Activated naive CD8-positive, alpha-beta T cell treated with anti-CD3 and anti-CD28 coated beads, Interleukin-2, amount 50 U/mL, for 24 hours (primary cell): ENCODE data around the gene LRRC37A.
"Not testable (repeated sequence)": the region's sequence is repeated elsewhere in the genome, so short reads cannot be mapped to it uniquely, and the experiment has no call there.

Source experiments
- ATAC-seq: fragments of 150-1000 bp; cut with Tn5 transposase; one replicate; pipeline ENCODE4 v1.10.0; 2021
- DNase-seq: peaks from one replicate; pipeline ENCODE4 v3.0.0; 2021
- H3K27ac Mint-ChIP-seq: one replicate; pipeline ENCODE4 v1.8.0; 2021; ENCODE audit warnings: mild to moderate bottlenecking, mixed read lengths
- H3K27me3 Mint-ChIP-seq: one replicate; pipeline ENCODE4 v1.8.0; 2021; ENCODE audit warnings: mixed read lengths
- H3K36me3 Mint-ChIP-seq: one replicate; pipeline ENCODE4 v1.8.0; 2021; ENCODE audit warnings: low read depth, mixed read lengths
- H3K4me1 Mint-ChIP-seq: one replicate; pipeline ENCODE4 v1.8.0; 2021; ENCODE audit warnings: mixed read lengths
- H3K4me3 Mint-ChIP-seq: one replicate; pipeline ENCODE4 v1.8.0; 2021; ENCODE audit warnings: mild to moderate bottlenecking, moderate library complexity, mixed read lengths
- H3K9me3 Mint-ChIP-seq: one replicate; pipeline ENCODE4 v1.8.0; 2021; ENCODE audit warnings: mixed read lengths

LRRC37A gene

DNA sequence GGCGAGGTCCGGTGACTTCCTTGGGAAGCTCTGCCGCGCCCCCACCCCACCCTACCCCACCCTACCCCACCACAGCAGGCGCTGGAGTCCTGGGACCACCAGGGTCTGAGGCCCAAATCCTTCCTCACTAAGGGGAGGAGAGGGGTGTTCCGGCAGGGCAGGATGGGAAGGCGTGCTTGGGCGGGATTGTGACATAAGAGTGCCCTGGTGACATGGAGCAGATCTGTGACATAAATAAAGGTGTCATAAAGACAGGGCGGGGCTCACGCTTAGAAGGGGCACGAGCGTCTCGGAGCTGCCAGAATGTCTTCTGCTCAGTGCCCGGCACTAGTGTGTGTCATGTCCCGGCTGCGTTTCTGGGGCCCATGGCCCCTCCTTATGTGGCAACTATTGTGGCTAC, at the start of gene LRRC37A:
Gene LRRC37A, plus strand, starts transcription at position 301 of the 400 bp plus-strand sequence. Its CDS starts 3 bp downstream, at position 304.
- peaks cover 12% of the 10 kb centered on the region for H3K4me1 Mint-ChIP-seq
- not testable (repeated sequence) for H3K4me3 Mint-ChIP-seq, H3K27me3 Mint-ChIP-seq, H3K36me3 Mint-ChIP-seq, DNase-seq, ATAC-seq, H3K27ac Mint-ChIP-seq, H3K9me3 Mint-ChIP-seq

DNA sequence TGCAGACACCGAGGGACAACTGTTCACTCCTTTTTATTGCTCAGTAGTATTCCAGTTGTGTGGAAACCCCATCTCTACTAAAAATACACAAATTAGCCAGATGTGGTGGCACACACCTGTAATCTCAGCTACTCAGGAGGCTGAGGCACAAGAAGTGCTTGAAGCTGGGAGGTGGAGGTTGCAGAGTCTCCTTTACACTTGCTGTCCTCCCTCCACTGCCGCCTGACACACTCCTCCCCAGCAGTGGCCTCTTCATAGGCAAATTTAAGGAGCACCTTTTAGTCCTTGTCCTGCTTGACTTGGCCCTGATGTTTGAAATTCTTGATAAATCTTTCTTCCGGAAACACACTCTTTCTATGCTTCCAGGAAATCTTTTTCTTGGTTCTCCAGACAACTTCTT, 45.8 kb upstream of the LRRC37A start:
- not testable (repeated sequence) for H3K4me3 Mint-ChIP-seq, H3K9me3 Mint-ChIP-seq, H3K4me1 Mint-ChIP-seq, H3K36me3 Mint-ChIP-seq, DNase-seq, H3K27me3 Mint-ChIP-seq, H3K27ac Mint-ChIP-seq, ATAC-seq

DNA sequence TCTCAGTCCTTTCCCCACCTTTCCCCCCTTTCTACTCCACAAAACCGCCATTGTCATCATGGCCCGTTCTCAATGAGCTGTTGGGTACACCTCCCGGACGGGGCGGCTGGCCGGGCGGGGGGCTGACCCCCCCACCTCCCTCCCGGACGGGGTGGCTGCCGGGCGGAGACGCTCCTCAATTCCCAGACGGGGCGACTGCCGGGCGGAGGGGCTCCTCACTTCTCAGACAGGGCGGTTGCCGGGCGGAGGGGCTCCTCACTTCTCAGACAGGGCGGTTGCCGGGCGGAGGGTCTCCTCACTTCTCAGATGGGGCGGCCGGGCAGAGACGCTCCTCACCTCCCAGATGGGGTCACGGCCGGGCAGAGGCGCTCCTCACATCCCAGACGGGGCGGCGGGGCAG, 42.1 kb upstream of the LRRC37A start:
- not testable (repeated sequence) for H3K4me3 Mint-ChIP-seq, H3K27ac Mint-ChIP-seq, H3K4me1 Mint-ChIP-seq, H3K9me3 Mint-ChIP-seq, H3K36me3 Mint-ChIP-seq, H3K27me3 Mint-ChIP-seq, DNase-seq, ATAC-seq

DNA sequence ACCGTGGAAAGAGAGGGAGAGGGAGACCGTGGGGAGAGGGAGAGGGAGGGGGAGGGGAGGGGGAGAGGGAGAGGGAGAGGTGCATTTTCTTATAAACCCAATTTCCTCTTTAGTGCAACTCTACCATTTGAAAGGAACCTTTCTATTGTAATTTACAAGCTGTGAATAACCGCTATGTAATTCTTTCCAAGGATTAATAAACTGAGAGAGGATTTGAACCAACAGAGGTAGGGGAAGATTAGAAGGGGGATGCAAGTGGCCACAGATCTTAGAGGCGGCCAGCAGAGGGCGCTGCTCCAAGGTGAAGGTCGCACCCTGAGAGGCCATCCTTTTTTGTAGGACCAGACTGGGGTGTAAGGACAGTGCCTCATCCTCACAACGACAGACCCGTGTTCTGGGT, 41.2 kb upstream of the LRRC37A start:
- not testable (repeated sequence) for H3K27ac Mint-ChIP-seq, H3K4me3 Mint-ChIP-seq, H3K4me1 Mint-ChIP-seq, H3K36me3 Mint-ChIP-seq, H3K9me3 Mint-ChIP-seq, H3K27me3 Mint-ChIP-seq
- peak; percentile 84 for DNase-seq
- peak; percentile 89 for ATAC-seq

DNA sequence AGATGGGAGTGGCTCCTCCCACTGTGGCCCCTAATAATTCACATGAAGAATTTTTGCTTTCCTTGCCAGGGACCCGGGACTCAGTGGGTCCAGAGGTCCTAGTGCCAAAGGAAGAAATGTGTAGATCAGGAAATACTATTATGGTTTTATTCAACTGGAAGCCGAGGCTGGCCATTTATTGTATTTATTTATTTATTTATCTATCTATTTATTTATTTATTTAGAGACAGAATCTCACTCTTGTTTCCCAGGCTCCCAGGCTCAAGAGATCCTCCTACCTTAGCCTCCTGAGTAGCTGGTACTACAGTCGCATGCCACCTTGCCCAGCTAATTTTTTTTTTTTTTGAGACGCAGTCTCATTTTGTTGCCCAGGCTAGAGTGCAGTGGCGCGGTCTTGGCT, 40.7 kb upstream of the LRRC37A start:
- H3K36me3 Mint-ChIP-seq, H3K27me3 Mint-ChIP-seq, H3K4me1 Mint-ChIP-seq, H3K27ac Mint-ChIP-seq, H3K9me3 Mint-ChIP-seq, DNase-seq, ATAC-seq, H3K4me3 Mint-ChIP-seq: not testable (repeated sequence)

DNA sequence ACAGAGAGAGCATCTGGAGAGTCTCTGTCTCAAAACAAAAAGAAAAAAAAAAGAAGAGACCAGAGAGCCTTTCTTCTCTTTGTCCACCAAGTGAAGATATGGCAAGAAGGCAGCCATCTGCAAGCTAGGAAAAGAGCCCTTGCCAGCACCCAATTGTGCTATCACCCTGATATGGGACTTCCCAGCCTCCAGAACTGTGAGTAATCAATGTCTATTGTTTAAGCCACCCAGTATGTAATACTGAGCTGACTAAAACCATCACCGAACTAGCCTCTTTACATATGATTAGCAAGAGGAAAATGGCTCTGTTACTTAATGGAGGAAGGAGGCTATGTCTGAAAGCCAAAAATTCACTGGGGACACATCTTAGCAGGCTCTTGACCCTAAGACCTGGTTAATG, 38.6 kb upstream of the LRRC37A start:
- H3K27ac Mint-ChIP-seq, H3K4me1 Mint-ChIP-seq, H3K36me3 Mint-ChIP-seq, DNase-seq, H3K9me3 Mint-ChIP-seq, H3K27me3 Mint-ChIP-seq, H3K4me3 Mint-ChIP-seq: not testable (repeated sequence)
- peak; percentile 45 for ATAC-seq

DNA sequence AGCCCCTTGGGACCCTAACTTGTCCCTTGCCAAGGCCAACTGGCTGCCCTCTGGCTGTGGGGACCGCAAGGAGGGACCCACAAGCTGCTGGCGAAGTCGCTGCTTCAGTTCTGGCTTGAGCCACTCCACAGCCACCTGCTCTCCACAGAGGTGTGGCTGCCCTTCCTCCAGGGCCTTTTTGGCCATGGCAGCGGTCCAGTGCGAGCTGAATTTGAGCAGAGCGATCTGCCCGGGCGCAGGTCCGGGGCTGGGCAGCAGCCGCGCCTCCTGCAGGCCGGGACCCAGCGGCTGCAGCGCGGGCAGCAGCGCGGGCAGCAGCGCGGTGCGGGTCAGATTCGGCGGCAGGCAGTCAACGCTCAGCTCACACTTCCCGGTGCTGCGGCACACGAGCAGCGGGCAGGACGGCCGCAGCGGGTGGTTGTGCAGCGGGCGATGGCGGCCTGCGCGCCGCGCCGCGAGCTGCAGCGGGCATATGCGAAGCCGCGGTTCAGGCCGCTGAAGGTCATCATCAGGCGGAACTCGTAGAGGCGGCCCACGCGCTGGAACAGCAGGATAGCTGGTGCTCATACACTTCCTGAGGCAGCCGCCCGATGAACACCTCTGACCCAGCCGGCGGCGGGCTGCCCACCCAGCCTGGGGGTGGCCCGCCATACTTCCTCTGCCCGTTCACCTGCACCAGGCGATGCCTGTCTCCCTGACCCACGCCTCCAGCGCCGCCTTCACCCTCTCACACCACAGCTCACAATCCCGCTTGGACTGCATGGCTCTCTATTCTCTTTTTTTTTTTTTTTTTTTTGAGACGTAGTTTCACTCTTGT, 34.9 kb upstream of the LRRC37A start:
- H3K36me3 Mint-ChIP-seq, H3K9me3 Mint-ChIP-seq, H3K27me3 Mint-ChIP-seq, H3K27ac Mint-ChIP-seq, DNase-seq: not testable (repeated sequence)
- peaks cover 19% of the 10 kb centered on the region for H3K4me1 Mint-ChIP-seq
- peak overlapping the region; percentile 76 for H3K4me3 Mint-ChIP-seq
- peak; percentile 71 for ATAC-seq

DNA sequence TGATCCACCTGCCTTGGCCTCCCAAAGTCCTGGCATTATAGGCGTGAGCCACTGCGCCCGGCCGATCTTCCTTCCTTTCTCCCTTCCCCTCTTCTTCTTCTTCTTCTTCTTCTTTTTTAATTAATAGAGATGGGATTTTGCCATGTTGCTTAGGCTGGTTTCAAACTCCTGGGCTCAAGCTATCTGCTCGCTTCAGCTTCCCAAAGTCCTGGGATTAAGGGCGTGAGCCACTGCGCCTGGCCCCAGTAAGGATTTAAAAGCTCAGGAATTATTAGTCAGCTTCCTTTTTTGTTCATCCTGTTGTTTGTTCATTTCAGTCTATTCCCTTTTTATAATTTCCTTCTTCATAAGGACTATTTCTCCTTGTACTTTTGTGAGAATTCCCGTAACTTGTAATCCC, 32.7 kb upstream of the LRRC37A start:
- ATAC-seq: no peak
- no peak overlapping the region for H3K27ac Mint-ChIP-seq
- H3K4me3 Mint-ChIP-seq: no peak overlapping the region
- no peaks in the 10 kb centered on the region for H3K36me3 Mint-ChIP-seq
- H3K9me3 Mint-ChIP-seq: no peaks in the 10 kb centered on the region
- H3K27me3 Mint-ChIP-seq: peaks cover 4% of the 10 kb centered on the region
- peaks cover 35% of the 10 kb centered on the region for H3K4me1 Mint-ChIP-seq
- DNase-seq: no peak

DNA sequence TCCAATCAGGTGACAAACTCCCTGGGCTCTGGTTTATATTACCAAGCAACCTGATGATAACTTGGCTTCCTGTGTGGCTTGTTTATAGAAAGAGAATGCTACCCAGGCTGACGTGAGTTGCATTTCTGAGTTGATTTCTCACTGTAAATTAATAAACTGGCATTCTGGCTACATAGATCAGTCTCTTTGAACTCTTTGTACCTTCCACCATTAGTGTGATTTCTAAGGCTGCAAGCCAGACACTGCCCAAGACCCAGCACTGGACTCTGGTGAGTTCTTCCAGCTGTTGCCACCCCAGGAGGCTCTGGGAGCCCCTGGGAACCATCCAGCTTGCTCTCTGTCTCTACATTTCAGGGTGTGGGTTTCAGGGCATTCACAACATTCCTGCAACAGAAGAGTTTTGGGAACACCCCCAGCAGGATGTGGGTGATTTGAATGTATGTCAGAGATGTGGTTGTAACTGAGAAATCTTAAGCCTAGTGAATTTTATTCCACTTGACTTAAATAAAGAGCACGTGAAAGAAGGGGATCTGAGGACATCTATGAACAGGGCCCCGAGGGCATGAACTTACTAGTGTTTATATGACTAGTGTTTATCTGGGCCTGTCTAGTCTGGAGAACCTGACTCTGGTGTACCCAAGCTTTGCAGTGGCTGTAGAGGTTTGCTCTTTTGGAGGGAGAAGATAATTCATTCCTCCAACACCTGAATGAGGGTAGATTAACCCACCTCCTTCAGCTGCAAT, 30.3 kb upstream of the LRRC37A start:
- Mint-ChIP-seq H3K27me3 (peaks cover 15% of the 10 kb centered on the region), H3K36me3 (no peaks in the 10 kb centered on the region), H3K4me1 (peaks cover 46% of the 10 kb centered on the region), H3K4me3 (peak overlapping the region; percentile 10), H3K9me3 (no peaks in the 10 kb centered on the region), H3K27ac (peak overlapping the region; percentile 67)
- peak; percentile 27 for ATAC-seq
- no peak for DNase-seq

DNA sequence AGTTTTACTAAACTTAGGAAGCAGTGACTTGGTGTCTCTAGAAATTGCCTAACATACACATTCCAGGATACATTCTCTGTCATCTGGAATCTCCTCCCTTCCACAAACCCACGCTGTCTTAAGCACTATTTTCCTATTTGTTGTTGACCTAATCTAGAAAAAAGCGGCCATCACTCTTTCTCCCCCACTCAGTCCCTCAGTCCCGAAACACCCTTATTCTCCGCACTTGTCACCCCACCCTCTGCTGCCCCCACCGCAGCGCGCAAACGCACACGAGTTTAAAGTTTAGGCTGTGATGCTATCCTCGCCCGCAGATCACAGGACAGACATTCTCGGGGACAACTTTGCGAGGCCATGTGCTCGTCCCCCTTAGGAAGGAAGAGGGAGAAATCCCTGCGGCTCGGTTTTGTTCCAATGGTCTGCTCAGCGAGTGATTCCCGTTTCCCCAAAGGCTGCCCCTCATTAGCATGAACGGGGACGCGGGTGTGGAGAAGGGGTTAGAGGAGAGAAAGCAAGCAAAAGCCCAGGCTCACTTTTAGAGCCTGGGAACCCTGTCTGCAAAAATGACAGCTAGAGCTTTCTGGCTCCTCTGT, 28.8 kb upstream of the LRRC37A start:
- H3K4me1 Mint-ChIP-seq: peaks cover 39% of the 10 kb centered on the region
- peak overlapping the region; percentile 84 for H3K4me3 Mint-ChIP-seq
- peak; percentile 41 for DNase-seq
- H3K27ac Mint-ChIP-seq: peak overlapping the region; percentile 78
- not testable (repeated sequence) for H3K9me3 Mint-ChIP-seq, H3K36me3 Mint-ChIP-seq, ATAC-seq
- H3K27me3 Mint-ChIP-seq: peaks cover 11% of the 10 kb centered on the region

DNA sequence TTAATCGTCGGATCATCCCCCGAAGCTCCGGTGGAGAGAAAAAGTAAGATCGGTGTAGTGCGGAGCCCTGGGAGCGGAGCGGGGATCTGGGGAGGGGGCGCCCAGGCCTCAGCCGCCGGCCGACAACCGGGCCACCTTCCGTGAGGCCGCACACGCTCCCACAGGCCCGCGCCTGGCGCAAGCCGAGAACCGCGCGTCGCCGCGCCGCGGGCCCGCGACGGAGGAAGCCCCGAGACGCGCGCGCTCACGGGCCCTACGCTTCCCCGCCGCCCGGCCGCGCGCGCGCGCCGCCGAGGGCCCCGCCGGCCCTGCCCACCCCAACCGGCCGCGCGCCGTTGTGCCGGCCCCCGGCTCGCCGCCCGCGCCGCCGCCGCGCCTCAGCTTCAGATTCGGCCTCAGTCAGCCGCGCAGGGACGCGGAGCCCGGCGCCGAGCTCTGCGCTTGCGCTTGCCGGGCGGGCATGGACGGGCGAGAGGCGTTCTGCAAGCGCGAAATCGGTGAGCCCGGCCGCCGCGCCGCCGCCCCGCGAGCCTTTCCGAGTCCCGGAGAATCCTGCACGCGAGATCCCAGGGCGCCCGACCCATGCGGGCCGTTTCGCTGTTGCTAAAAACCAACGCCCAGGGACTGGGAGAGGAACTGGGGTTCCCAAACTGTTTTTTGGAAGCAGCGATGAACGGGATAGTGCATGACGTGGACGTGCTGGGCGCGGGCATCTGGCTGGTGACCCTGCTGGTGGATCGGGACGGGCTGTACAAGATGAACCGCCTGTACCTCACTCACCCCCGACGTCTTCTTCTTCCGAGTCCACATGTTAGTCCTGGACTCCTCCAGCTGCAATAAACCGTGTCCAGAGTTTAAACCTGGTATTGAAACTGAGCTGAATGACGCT, 28.0 kb upstream of the LRRC37A start:
- Mint-ChIP-seq H3K4me3 (peak overlapping the region; percentile 88), H3K27me3 (peaks cover 13% of the 10 kb centered on the region), H3K36me3 (no peaks in the 10 kb centered on the region), H3K4me1 (peaks cover 39% of the 10 kb centered on the region), H3K27ac (peak overlapping the region; percentile 78), H3K9me3 (no peaks in the 10 kb centered on the region)
- DNase-seq (peak; percentile 91), ATAC-seq (peak; percentile 90)

DNA sequence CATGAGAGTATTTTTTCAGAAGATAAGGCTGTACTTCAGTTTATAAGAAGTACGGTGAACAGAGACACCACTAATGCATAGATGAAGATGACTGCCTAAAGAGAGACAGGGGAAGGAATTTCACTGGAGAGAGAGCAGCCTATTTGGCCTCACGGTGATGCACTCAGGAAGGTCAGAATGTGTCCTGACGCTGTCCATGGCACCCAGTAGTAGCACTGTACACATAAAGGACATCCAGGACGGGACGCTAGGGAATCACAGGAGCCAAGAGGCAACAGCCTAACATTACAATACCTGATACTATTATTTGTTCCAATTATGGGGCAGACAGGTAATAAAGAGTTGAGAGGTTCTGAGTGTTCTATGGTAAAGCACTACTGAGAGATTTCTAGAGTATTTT, 24.9 kb upstream of the LRRC37A start:
- Mint-ChIP-seq H3K27me3 (peaks cover 14% of the 10 kb centered on the region), H3K9me3 (no peaks in the 10 kb centered on the region), H3K4me1 (peaks cover 28% of the 10 kb centered on the region), H3K27ac (no peak overlapping the region), H3K36me3 (no peaks in the 10 kb centered on the region), H3K4me3 (no peak overlapping the region)
- no peak for ATAC-seq
- no peak for DNase-seq

DNA sequence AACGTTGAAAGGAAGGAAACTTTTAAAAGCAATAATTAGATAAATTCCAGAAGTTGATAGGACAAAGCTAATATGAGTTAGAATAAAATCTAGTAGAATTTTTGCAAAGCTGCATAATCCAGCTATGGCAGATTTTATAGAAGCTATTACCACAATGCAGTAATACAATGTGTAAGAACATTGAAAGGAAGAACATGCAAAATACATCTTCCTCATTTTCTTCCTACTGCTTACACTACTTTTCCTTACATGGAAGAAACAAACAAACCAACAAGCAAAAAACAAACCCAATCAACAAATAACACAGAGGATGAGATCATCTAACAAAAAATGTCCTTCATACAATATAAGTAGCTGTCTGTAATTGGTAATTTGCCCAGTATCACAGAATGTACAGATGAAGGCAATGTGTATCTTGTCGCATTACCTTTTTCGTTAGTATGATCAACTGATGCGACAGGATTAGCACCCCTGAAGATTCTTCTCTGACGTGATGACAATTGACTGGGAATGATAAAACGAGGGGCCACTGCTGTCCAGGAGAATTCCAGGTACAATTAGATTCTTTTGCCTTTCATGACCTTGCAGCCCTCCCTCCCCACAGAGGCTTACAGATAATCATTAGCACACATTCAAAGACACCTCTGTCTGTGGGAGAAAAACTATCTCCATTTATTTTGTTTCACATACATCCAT, 21.2 kb upstream of the LRRC37A start:
- Mint-ChIP-seq H3K36me3 (no peaks in the 10 kb centered on the region), H3K27me3 (peaks cover 4% of the 10 kb centered on the region), H3K4me3 (no peak overlapping the region), H3K9me3 (no peaks in the 10 kb centered on the region), H3K27ac (no peak overlapping the region), H3K4me1 (no peaks in the 10 kb centered on the region)
- DNase-seq: no peak
- no peak for ATAC-seq

DNA sequence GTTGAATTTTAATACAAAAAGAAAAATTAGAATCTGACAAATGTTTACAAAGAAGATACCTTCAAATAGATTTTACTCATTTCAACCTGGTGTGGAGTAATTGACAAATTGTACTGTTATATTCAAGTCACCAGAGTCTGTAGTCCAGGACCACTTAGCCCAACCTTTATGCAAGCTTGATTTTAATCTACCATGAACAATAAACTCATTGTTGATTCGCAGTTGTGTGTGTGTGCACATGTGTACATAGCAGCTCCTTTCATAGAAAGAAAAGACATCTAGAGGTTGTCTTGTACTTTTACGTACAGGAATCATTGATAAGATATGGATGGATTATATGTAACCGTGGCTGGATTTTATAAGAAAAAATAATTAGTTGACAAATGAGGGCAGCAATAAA, 20.7 kb upstream of the LRRC37A start:
- Mint-ChIP-seq H3K27ac (no peak overlapping the region), H3K36me3 (no peaks in the 10 kb centered on the region), H3K4me1 (no peaks in the 10 kb centered on the region), H3K27me3 (peaks cover 4% of the 10 kb centered on the region), H3K4me3 (no peak overlapping the region), H3K9me3 (no peaks in the 10 kb centered on the region)
- no peak for DNase-seq
- ATAC-seq: no peak
